K562 (cell line): ENCODE data around the gene HNRNPU. TPM values are rescaled to one million over a fixed set of nuclear protein-coding genes. Genes with fewer than 3 reads are reported as not detected.

ENCODE experiments used
- BHLHE40 ChIP-seq: IDR thresholded peaks from 2 replicates; pipeline ENCODE4 v1.6.1; 2011; ENCODE audit warnings: low read length, improper control_type of control experiment
- BRF1 ChIP-seq: IDR thresholded peaks from 3 replicates; pipeline ENCODE4 v1.6.1; 2011; ENCODE audit warnings: borderline replicate concordance, mild to moderate bottlenecking; ENCODE audit not compliant: insufficient read length; ENCODE audit errors: extremely low read depth
- CBX1 ChIP-seq: sonication (generic); IDR thresholded peaks from 2 replicates; pipeline ENCODE4 v1.6.1; 2016; ENCODE audit warnings: antibody characterized with exemption, low read depth, mild to moderate bottlenecking
- EZH2 ChIP-seq: IDR thresholded peaks from 2 replicates; pipeline ENCODE4 v1.6.1; 2012; ENCODE audit warnings: low read depth, mild to moderate bottlenecking, inconsistent platforms, low read length, borderline replicate concordance
- KLF16 ChIP-seq: IDR thresholded peaks from 2 replicates; pipeline ENCODE4 v1.6.1; 2016; ENCODE audit warnings: antibody characterized with exemption
- RBM14 ChIP-seq: fragments of 200-400 bp; formaldehyde crosslinking; IDR thresholded peaks from 2 replicates; pipeline ENCODE4 v1.6.1; 2018; ENCODE audit warnings: low read depth, mild to moderate bottlenecking, low read length, moderate library complexity, borderline replicate concordance; ENCODE audit not compliant: insufficient read depth
- SMARCA4 ChIP-seq: fragments of 450-650 bp; IDR thresholded peaks from 2 replicates; pipeline ENCODE4 v1.6.1; 2016
- SRSF1 ChIP-seq: fragments of 200-400 bp; formaldehyde crosslinking; IDR thresholded peaks from 2 replicates; pipeline ENCODE4 v1.6.1; 2017; ENCODE audit warnings: mild to moderate bottlenecking, low read depth, low read length, moderate library complexity
- ZFPM2 ChIP-seq: fragments of 250-450 bp; sonication (Bioruptor Pico); IDR thresholded peaks from 2 replicates; pipeline ENCODE4 v1.5.1; 2022; ENCODE audit warnings: mild to moderate bottlenecking
- ZNF407 ChIP-seq: fragments of 450-650 bp; IDR thresholded peaks from 2 replicates; pipeline ENCODE4 v1.6.1; 2016; ENCODE audit warnings: low read depth
- polyA plus RNA-seq, 8 experiments: library from polyadenylated mRNA; depleted of rRNA in 4 of 8; stranded (reverse) in 5 of 8; unstranded in 3 of 8; fragments of >200 nt; fragmentation: Nextera tagmentation in 2 of 8; fragmentation: Illumina TruSeq in 1 of 8; extraction: Ambion mirVana in 2 of 8; extraction: Trizol in 1 of 8; gene quantifications; 2 replicates each; pipeline versions ENCODE4 v1.2.1 to v1.2.3, GENCODE V29; 2011 to 2014; ENCODE audit warnings: inconsistent platforms in 1 of 8, missing spikeins in 1 of 8
- total RNA-seq, 7 experiments: library from RNA; depleted of rRNA in 6 of 7; stranded (reverse); fragments of >200 nt in 6 of 7; fragmentation: Illumina TruSeq in 2 of 7; extraction: Trizol in 2 of 7; gene quantifications; 2 replicates each; pipeline versions ENCODE4 v1.2.1 to v1.2.3, GENCODE V29; 2011 to 2021; ENCODE audit warnings: low replicate concordance in 1 of 7
- TF ChIP-seq, protein P1 (sequence below): fragments of 450-650 bp; IDR thresholded peaks from 2 replicates; pipeline ENCODE4 v1.7.1; 2018; ENCODE audit warnings: mild to moderate bottlenecking, low read depth; ENCODE audit not compliant: partially characterized antibody
- TF ChIP-seq, protein P2 (sequence below): fragments of 450-650 bp; formaldehyde crosslinking; conservative IDR thresholded peaks from 2 replicates; pipeline ENCODE4 v1.4.0; 2022; ENCODE audit warnings: mild to moderate bottlenecking, missing genetic modification characterization
- TF ChIP-seq, protein P3 (sequence below): fragments of 250-450 bp; sonication (Bioruptor Pico); IDR thresholded peaks from 2 replicates; pipeline ENCODE4 v1.4.0; 2020; ENCODE audit warnings: mild to moderate bottlenecking

The HNRNPU gene
- total and polyA plus RNA-seq, 9 of the 15 experiments (the other 6 are each of a cell fraction or from before 2014, with no cell fraction given): 159 to 777 (median 577) TPM

DNA sequence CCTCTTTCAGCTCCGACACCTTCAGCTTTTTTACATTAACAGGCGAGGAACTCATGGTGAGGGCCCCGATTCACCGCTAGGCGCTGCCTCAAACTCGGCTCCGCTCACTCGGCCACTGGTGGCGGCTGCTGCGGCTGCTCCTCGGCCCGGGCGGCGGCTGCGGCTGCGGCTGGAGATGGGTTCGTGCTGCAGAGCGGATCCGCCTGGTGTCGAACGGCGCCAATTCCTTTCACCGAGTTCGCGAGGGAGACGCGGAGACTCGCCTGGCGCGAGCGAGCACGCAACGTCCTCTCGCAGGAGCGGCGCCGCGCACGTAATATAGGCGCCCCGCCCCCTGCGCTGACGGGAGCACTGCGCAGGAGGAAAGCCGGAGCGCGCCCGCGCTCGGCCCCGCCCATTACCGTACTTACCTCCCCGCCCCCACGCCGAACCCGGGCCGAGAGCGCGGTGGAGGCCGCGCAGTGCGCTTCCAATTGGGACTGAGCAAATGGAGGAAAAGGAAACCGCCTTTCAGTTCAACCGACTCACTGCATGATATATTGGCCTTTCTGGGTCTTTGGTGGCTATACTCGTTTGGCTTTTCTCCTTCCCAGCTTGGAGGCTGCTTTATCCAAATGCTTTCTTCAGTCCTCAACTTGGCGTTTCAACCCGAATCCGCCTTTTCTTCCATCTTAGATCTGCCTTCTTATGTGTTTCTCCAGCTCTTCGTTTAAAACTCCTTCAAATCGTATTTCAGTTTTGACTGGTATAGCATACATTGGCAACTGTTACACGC lies at the start of gene HNRNPU (continued):
- TF ChIP-seq, protein P1, sequence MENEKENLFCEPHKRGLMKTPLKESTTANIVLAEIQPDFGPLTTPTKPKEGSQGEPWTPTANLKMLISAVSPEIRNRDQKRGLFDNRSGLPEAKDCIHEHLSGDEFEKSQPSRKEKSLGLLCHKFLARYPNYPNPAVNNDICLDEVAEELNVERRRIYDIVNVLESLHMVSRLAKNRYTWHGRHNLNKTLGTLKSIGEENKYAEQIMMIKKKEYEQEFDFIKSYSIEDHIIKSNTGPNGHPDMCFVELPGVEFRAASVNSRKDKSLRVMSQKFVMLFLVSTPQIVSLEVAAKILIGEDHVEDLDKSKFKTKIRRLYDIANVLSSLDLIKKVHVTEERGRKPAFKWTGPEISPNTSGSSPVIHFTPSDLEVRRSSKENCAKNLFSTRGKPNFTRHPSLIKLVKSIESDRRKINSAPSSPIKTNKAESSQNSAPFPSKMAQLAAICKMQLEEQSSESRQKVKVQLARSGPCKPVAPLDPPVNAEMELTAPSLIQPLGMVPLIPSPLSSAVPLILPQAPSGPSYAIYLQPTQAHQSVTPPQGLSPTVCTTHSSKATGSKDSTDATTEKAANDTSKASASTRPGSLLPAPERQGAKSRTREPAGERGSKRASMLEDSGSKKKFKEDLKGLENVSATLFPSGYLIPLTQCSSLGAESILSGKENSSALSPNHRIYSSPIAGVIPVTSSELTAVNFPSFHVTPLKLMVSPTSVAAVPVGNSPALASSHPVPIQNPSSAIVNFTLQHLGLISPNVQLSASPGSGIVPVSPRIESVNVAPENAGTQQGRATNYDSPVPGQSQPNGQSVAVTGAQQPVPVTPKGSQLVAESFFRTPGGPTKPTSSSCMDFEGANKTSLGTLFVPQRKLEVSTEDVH: peak; percentile 70
- TF ChIP-seq ZNF407: no peak
- TF ChIP-seq SRSF1: no peak
- TF ChIP-seq, protein P2, sequence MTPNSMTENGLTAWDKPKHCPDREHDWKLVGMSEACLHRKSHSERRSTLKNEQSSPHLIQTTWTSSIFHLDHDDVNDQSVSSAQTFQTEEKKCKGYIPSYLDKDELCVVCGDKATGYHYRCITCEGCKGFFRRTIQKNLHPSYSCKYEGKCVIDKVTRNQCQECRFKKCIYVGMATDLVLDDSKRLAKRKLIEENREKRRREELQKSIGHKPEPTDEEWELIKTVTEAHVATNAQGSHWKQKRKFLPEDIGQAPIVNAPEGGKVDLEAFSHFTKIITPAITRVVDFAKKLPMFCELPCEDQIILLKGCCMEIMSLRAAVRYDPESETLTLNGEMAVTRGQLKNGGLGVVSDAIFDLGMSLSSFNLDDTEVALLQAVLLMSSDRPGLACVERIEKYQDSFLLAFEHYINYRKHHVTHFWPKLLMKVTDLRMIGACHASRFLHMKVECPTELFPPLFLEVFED: no peak
- no peak for TF ChIP-seq EZH2
- TF ChIP-seq SMARCA4: peak; percentile 64; the same call in 1 of the 2 replicates
- peak; percentile 51 for TF ChIP-seq CBX1
- TF ChIP-seq RBM14: 0 out of 2 replicates have a peak, but pooled peaks have one; percentile 32
- no peak for TF ChIP-seq BRF1
- no peak for TF ChIP-seq ZFPM2 (CRISPR knock-in tag)
- peak; percentile 9; the same call in 1 of the 2 replicates for TF ChIP-seq BHLHE40
- TF ChIP-seq KLF16: no peak
- TF ChIP-seq, protein P3, sequence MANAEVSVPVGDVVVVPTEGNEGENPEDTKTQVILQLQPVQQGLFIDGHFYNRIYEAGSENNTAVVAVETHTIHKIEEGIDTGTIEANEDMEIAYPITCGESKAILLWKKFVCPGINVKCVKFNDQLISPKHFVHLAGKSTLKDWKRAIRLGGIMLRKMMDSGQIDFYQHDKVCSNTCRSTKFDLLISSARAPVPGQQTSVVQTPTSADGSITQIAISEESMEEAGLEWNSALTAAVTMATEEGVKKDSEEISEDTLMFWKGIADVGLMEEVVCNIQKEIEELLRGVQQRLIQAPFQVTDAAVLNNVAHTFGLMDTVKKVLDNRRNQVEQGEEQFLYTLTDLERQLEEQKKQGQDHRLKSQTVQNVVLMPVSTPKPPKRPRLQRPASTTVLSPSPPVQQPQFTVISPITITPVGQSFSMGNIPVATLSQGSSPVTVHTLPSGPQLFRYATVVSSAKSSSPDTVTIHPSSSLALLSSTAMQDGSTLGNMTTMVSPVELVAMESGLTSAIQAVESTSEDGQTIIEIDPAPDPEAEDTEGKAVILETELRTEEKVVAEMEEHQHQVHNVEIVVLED: peak; percentile 99
